ENCODE results near the gene NHLRC1. TPM values are rescaled to one million over a fixed set of nuclear protein-coding genes. Genes with fewer than 3 reads are reported as not detected.

Gene NHLRC1
- total RNA-seq, 1 donor from 2014 or later: 1.2 TPM

GRCh38 chr6:18081025-18081668 is 41.3 kb downstream of the NHLRC1 start:
- no peak for DNase-seq

GRCh38 chr6:18080544-18080943 is 41.9 kb downstream of the NHLRC1 start:
- DNase-seq: no peak

GRCh38 chr6:18078866-18079265 is 43.6 kb downstream of the NHLRC1 start:
- DNase-seq: no peak

GRCh38 chr6:18076231-18076630 is 46.2 kb downstream of the NHLRC1 start:
- peak; percentile 12 for DNase-seq

- no peak for DNase-seq
These were observed 49.6 kb downstream of the NHLRC1 start for GRCh38 chr6:18072841-18073240.

GRCh38 chr6:18070486-18070885 is 52.0 kb downstream of the NHLRC1 start:
- no peak for DNase-seq

Other genes with a start within 250 kb of the NHLRC1 start
- 46.1 TPM for gene KIF13A, start 135.0 kb downstream of the NHLRC1 start, total RNA-seq
- gene TPMT, start 32.4 kb upstream of the NHLRC1 start, total RNA-seq: 5.9 TPM
- 19.3 TPM for gene KDM1B, start 32.7 kb upstream of the NHLRC1 start, total RNA-seq
- gene DEK, start 141.9 kb upstream of the NHLRC1 start, total RNA-seq: 125 TPM

Data from skin of body (tissue), 2 donors.